Measurements from ENCODE around the gene SLCO2A1.

DNA sequence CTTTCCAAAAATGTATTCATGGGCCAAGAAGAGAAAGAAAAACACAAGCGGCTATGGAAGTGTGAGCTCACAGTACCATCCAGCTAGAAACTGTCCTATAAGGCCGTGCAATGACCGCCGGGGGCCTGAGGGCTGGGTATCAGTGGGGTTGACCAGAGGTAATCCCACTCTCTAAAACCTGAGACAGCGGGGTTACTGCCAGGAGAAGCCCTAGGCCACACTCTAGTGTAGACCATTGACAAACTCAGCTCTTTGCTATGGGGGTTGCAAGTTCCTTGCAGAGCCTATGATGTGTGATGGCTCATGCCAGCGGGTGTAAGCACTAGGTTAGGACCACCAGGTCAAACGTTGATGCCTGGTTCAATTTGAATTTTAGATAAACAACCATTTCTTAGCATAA, 25.9 kb upstream of the SLCO2A1 start:
- TF ChIP-seq SUZ12 (IDR thresholded peaks at IDR 0.05; ENCODE audit: extremely low read depth, insufficient read depth, insufficient read length) = no peak
- no peak for TF ChIP-seq ZNF274 (IDR thresholded peaks at IDR 0.05; ENCODE audit: low read depth, low read length)

All from NT2/D1 (cell line).